GM06990 (cell line): ENCODE data around the gene SAP30.

Experiments
- DNase-seq: peaks from one replicate; pipeline ENCODE4 v3.0.0-alpha.2; 2011; ENCODE audit not compliant: insufficient read length; ENCODE audit errors: extremely low read depth
- H3K27me3 ChIP-seq: replicated peaks from 2 replicates; pipeline ENCODE4 v1.6.0; 2011; ENCODE audit warnings: low read length; ENCODE audit not compliant: control insufficient read depth, insufficient read depth
- H3K36me3 ChIP-seq: 2 replicates; pipeline ENCODE4 v1.5.1; 2011; ENCODE audit warnings: low read length; ENCODE audit not compliant: control insufficient read depth, insufficient read depth
- H3K4me3 ChIP-seq: replicated peaks from 2 replicates; pipeline ENCODE4 v1.5.1; 2011; ENCODE audit warnings: low read depth, mild to moderate bottlenecking, control low read depth, low read length
- TF ChIP-seq, protein P1 (sequence below): IDR thresholded peaks from 2 replicates; pipeline ENCODE4 v1.5.1; 2011; ENCODE audit warnings: low read length, control low read depth, mild to moderate bottlenecking, inconsistent platforms; ENCODE audit not compliant: insufficient read depth, poor library complexity, severe bottlenecking

The SAP30 gene

DNA sequence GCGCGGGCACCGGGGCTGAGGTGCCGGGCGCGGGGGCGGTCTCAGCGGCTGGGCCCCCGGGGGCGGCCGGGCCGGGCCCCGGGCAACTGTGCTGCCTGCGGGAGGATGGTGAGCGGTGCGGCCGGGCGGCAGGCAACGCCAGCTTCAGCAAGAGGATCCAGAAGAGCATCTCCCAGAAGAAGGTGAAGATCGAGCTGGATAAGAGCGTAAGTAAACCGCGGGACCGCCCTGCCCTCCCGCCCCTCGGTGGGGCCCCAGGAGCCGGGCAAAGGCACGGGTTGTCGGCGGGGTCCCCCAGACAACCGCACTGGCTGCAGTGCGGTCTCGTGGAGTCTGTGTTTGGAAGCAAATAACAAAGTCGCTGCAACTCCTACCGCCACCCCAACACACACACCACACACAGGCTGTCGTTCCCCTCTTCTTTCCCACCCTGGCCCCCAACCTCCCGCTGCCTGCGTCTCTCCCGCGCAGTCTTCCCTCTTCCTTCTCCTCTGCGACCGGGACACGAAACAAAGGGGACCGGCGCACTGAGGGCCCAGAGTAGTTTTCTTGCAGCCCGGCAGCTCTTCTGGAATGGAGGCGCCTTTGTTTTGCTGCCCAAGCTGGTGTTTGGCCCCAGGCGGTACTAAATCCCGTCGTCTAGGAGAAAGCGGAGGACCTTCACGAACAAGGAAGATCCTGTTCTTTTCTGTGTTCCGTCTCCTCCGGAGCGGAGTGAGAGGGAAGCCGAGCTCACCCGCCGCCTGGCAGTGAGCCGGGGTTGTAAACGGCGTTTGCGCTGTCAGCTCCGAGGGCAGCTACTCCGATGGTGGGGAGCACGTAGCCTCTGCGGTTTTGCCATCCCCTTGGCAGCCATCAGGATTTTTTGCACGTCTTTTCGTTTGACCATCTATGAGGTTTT, 788 bp downstream of the SAP30 start:
- Histone ChIP-seq H3K4me3 (peak overlapping the region; percentile 78), H3K27me3 (no peaks in the 10 kb centered on the region), H3K36me3 (no peaks in the 10 kb centered on the region; the same call in 1 of the 2 replicates)
- TF ChIP-seq, protein P1, sequence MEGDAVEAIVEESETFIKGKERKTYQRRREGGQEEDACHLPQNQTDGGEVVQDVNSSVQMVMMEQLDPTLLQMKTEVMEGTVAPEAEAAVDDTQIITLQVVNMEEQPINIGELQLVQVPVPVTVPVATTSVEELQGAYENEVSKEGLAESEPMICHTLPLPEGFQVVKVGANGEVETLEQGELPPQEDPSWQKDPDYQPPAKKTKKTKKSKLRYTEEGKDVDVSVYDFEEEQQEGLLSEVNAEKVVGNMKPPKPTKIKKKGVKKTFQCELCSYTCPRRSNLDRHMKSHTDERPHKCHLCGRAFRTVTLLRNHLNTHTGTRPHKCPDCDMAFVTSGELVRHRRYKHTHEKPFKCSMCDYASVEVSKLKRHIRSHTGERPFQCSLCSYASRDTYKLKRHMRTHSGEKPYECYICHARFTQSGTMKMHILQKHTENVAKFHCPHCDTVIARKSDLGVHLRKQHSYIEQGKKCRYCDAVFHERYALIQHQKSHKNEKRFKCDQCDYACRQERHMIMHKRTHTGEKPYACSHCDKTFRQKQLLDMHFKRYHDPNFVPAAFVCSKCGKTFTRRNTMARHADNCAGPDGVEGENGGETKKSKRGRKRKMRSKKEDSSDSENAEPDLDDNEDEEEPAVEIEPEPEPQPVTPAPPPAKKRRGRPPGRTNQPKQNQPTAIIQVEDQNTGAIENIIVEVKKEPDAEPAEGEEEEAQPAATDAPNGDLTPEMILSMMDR: no peak
- peak; percentile 71 for DNase-seq

DNA sequence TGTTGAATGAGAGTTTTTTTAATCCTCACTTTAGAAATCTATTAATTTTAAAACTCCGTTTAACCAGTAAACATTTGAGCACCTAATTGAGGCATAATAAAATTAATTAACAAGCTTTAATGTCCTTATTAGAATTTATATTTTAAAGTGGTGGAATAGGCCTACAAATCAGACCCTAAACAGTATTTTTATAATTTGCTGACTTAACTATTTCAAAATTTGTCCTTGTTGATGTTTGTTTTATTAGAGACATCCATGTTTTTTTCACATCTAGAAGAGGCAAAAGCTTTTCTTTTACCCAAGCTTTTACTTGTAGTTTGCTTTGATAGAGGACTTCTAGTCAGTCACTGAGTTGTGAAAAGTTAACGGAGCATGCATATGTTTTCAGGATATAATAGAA, 3.8 kb downstream of the SAP30 start:
- TF ChIP-seq, protein P1: no peak
- no peak overlapping the region for H3K4me3 ChIP-seq
- DNase-seq: no peak
- H3K36me3 ChIP-seq: no peaks in the 10 kb centered on the region; the same call in none of the 2 replicates
- H3K27me3 ChIP-seq: no peaks in the 10 kb centered on the region

DNA sequence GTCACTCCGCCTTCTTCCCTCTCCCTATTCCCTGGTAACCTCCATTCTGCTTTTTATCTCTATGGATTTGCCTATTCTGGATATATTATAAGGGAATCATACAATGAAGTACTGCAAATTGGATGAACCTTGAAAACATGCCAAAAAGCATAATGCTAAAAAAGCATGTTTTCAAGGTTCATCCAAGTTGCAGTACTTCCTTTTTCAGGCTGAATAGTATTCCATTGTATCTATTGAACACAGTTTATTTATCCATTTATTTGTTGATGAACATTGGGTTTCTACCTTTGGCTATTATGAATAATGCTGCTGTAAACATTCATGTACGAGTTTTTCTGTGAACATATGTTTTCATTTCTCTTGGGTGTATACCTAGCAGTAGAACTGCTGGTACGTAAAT, 9.2 kb downstream of the SAP30 start:
- no peaks in the 10 kb centered on the region for H3K27me3 ChIP-seq
- H3K4me3 ChIP-seq: no peak overlapping the region
- no peaks in the 10 kb centered on the region; the same call in none of the 2 replicates for H3K36me3 ChIP-seq
- no peak for DNase-seq
- TF ChIP-seq, protein P1: no peak

DNA sequence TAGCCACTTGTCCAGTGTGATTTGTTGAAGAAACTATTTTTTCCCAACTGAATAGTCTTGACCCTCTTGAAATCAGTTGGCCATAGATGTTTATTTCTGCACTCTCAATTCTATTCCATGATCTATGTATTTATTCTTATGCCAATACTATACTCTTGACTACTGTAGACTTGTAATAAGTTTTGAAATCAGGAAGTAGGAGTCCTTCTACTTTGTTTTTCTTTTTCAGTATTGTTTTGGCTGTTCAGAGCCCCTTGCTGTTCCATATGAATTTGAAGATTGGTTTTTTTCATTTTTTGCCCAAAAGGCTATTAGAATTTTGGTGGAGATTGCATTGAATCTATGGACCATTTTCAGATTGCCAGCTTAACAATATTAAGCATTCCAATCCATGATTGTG, 10.2 kb downstream of the SAP30 start:
- no peak for DNase-seq
- TF ChIP-seq, protein P1: no peak
- no peak overlapping the region for H3K4me3 ChIP-seq
- H3K36me3 ChIP-seq: no peaks in the 10 kb centered on the region; the same call in 1 of the 2 replicates
- no peaks in the 10 kb centered on the region for H3K27me3 ChIP-seq

DNA sequence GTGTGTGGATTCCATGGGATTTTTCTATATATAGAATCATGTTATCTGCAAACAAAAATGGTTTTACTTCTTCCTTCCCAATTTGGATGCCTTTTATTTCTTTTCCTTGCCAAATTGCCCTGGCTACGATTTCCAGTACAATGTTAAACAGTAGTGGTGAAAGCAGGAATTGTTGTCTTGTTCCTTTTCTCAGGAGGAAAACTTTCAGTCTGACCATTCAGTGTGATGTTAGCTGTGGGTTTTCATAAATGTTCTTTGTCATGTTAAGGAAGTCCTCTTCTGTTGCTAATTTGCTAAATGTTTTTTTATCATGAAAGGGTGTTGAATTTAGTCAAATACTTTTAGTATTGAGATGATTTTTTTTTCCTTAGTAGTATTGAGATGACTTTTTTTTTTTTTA, 10.9 kb downstream of the SAP30 start:
- TF ChIP-seq, protein P1: no peak
- Histone ChIP-seq H3K4me3 (no peak overlapping the region), H3K36me3 (no peaks in the 10 kb centered on the region; the same call in 1 of the 2 replicates), H3K27me3 (no peaks in the 10 kb centered on the region)
- no peak for DNase-seq

DNA sequence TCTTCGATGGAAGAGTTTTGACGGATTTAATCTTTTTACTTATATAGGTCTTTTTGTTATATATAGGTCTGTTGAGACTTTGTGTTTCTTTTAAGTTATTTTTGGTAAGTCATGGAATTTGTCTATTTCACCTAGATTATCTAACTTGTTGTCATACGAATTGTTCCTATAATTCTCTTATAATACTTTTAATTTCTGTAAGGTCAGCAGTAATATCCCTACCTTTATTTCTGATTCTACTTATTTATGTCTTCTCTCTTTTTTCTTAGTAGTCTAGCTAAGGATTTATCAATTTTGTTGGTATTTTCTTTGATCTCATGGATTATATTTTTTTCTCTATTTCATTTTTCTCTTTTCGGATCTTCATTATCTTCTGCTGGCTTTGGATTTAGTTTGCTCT, 11.6 kb downstream of the SAP30 start:
- no peak overlapping the region for H3K4me3 ChIP-seq
- no peaks in the 10 kb centered on the region; the same call in 1 of the 2 replicates for H3K36me3 ChIP-seq
- H3K27me3 ChIP-seq: no peaks in the 10 kb centered on the region
- DNase-seq: no peak
- TF ChIP-seq, protein P1: no peak
